DMS79 treated with DMSO at 0.1 percent for 48 hours (cell line): ENCODE measurements around the gene TMED6.
A peak's percentile ranks its signal among the peaks of the same experiment; 100 is the strongest.

Experiments
- DNase-seq: peaks from one replicate; lab custom pipeline; 2025; lab: John Stamatoyannopoulos, UW

TMED6 gene

DNA sequence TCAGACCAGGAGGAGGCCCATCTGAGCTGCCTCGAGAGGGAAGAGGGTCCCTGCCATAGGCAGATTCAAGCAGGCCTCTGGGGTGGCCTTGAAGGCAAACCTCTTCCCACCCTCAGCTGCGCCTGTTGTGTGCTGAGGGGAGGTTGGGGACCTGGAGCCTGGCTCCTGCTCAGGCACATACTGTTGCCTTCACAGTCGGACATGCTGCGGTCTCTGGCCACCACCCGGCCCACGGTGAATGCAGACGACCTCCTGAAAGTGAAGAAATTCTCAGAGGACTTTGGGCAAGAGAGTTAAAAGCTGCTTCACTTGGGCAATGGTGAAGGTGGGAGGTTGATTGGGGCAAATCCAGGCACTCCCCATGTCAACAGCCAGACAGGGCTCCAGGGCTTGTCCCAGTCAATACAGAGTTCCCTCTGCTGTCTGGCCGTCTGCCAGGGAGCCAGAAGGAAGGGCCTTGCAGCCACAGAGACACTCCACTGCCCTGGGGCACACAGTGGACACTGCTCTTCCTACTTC, 27.5 kb downstream of the TMED6 start:
- no peak for DNase-seq

DNA sequence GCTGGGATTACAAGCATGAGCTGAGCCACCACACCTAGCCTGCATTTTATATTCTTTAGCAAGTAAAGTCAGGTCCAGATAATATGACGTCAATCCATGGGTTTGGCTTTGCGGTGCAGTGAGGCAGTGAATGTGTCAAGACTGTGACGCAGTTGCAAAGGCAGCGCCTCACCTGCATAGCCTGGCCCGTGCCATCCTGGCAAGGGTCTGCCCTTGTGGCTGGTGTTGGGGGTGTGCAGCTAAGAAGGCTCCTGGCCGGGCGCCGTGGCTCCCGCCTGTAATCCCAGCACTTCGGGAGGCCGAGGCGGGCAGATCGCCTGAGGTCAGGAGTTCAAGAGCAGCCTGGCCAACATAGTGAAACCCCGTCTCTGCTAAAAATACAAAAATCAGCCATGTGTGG, 28.2 kb downstream of the TMED6 start:
- DNase-seq = no peak

DNA sequence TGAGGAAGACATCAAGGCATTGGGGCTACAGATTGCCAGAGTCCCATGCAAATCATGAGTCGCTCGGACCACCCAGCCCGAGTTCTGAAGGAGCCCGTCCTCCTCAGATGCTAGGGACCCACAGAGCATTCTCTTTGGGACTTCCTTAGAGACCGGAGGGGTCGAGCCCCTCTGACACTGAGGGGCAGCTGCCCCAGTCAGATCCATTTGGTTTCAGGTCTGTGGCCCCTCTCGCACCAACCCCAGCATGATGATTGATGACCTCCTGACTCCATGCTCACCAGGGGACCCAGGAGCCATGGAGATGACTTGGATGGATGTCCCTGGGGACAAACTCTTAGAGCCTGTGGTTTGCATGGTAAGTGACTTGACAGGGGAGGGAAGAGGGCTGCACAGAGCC, 29.2 kb downstream of the TMED6 start:
- no peak for DNase-seq

DNA sequence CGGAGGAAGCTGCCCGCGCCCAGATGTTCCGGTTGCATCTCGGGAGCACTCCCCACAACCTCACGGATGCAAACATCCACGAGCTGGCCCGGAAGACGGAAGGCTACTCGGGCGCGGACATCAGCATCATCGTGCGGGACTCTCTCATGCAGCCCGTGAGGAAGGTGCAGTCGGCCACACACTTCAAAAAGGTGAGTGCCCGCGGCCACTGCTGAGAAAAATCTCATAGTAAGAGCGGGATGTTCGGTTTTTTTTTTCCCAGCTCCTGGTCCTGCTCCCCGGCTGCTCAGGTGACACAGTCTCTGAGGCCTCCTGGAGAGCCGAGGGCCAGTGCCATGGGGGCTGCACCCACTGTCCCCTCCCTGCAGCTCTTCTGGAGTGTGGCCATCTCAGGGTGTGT, 30.5 kb downstream of the TMED6 start:
- no peak for DNase-seq

DNA sequence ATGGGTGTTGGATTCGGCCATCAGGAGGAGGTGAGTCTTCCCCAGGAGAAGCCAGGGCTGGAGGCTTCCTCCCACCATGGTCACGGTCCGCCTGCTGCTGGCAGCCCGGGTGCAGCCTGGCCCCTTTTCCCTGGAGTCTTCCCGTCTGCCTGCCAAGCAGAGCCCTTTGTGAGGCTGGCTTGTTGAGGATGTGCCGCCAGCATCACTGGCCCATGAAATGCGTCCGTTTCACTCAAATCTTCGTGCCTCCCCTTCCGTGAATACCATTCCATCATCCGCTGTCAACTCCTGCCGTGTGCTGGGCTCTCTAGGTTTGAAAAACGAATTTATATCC, 30.9 kb downstream of the TMED6 start:
- DNase-seq = no peak

DNA sequence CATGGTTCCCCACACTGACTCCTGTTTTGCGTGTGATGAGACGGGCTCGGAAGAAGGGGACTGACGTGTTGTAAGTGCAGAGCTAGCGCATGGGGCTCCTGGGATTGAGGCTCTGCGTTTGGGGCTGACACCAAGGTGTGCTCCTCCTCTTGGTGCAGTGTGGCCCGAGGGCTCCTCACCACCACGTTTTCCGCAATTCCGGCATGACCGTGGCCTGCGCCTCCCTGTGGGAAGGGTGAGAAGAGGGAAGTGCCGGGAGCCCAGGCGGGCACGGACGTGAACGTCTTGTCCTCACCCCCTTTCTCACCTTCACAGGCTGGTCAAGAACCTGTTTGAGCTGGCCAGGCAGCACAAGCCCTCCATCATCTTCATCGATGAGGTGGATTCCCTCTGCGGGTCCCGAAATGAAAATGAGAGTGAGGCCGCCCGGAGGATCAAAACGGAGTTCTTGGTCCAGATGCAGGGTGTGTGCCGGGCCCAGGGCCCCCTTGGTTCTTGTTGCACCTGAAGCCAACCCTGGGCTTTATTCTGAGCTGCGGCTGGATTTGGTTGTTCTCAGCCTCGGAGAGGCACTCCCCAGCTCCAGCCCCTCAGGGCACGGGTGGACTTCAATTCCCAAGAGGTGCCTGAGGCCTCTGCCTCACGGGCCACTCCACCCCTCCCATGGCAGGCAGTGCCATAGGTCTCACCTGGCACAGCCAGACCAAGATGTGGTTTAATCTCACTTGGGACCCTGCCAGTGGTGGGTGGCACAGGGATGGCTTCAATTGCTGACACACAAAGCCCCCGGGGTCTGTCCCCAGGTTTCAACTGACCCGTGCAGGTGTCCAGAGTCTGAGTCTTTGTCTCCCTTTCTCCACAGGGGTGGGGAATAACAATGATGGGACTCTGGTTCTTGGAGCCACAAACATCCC, 31.5 kb downstream of the TMED6 start:
- no peak for DNase-seq

DNA sequence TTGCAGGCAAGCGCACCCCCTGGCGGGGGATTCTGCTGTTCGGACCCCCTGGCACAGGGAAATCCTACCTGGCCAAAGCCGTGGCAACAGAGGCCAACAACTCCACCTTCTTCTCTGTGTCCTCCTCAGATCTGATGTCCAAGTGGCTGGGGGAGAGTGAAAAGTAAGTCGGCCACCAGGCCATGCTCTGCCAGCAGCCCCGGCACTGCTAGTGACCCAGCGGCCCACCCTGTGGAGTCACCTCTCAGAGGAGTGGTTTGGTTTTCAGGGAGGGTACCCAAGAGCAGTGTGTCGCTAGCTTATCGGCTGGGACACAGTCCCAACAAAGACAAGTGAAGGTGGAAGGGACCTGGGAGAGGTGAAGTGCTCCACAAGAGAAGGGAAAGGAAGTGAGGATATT, 32.2 kb downstream of the TMED6 start:
- no peak for DNase-seq

DNA sequence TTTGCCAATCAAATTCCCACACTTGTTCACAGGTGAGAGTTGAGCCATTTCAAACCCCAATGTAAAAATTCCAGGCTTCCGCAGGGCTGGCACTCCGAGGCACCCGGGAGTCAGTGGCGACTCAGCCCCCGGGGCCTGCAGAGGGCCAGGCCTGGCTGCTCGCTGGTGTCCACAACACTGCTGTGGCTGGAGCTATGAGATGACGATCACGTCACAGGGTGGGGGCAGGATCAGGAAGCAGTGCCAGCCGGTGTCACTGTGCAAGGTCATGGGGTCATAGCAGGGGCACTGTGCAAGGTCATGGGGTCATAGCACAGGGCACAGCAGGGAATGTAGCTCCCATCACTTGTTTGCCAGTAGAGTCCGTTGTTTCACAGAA, 32.7 kb downstream of the TMED6 start:
- no peak for DNase-seq

DNA sequence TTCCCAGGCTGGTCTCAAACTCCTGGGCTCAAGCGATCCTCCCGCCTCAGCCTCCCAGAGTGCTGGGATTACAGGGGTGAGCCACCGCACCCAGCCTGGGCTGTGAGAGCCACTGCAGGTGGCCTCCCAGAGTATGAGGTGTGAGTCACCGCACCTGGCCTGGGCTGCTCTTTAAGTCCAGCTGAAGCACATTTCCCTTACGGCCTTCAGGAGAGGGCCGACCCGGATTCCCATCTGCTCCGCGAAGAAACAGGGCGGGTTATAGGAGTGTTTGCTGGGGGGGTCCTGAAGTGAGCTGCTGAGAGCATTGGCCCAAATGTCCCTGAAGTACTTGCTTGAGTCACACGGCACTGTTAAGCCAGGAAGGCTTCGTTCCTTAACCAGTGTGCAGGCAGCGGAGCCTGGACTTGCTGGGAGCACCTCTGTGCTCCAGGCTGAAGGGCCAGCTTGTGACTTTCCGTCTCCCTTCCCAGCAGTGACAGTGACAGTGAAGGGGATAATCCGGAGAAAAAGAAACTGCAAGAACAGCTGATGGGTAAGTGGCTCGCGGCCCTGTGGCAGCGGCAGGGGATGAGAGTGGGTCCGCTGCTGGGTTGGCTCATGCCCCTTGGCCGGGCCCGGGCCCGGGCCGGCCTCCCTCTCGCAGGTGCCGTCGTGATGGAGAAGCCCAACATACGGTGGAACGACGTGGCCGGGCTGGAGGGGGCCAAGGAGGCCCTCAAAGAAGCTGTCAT, 33.2 kb downstream of the TMED6 start:
- DNase-seq = no peak

DNA sequence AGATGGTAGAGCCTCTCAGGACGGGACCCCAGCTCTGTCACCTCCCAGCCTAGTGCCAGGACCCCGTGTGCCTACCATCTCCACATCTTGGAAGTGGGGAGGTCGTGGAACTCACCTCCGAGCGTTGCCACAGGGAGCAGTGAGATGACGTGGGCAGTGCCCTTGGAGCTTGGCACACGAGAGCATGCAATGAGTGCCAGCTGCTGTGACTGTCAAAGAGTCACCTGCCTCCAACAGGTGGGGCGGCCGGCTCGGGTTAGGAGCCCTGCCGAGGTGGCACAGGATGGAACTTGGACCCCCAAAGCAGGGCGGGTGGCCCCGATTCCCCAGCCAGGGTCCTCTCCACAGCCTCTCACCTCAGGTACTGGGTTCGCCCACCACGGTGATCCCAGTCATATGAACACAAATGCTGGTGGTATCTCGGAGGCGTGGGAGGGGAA, 35.0 kb downstream of the TMED6 start:
- no peak for DNase-seq

DNA sequence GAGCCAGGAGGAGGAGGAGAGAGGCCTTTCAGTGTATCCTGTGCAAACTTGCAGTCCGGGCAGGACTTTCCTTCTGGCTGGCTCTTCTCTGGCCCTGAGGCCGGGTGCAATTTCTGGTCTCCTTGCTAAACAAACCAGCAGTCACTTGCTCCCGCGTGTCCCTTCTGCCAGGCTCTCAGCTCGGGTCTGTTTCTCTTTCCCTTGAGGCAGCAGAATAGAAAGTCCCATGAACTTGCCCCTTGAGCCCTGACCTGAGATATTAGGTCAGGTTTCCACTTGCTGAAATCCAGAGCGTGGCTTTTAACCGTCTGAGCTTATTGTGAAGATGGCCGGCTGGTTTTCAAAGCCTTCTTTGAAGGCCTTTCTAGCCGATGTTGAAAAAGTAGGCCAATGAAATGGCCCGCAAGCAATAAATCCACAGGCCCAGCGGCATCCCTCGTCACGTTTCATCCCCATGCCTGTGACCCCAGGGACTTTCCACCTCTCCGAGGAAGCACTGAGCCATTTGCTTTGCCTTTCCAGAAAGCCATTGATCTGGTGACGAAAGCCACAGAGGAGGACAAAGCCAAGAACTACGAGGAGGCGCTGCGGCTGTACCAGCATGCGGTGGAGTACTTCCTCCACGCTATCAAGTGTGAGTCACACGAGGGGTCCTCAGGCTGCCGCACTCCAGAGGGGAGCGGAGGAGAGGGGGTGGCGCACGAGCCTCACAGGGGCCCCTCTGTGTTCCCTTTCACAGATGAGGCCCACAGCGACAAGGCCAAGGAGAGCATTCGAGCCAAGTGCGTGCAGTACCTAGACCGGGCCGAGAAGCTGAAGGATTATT, 35.9 kb downstream of the TMED6 start:
- no peak for DNase-seq

DNA sequence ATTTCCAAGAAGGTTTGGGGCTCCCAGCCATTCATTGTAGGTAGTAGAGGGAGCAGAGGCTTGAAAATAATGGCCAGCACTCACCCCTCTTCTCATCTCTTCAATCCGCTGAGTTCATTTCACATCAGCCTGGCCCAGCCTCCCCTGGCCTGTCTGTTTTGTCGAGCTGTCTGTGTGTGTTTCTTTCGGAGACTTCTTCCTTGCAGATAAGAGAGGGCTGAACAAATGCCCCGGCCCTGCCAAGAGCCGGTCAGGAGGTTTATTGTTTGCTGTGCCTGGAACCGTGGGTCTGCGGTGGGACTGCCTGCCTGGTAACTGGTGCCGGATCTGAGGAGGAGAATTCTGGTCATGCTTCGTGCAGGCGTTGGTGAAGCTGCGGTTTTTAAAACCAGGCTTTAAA, 37.1 kb downstream of the TMED6 start:
- no peak for DNase-seq

DNA sequence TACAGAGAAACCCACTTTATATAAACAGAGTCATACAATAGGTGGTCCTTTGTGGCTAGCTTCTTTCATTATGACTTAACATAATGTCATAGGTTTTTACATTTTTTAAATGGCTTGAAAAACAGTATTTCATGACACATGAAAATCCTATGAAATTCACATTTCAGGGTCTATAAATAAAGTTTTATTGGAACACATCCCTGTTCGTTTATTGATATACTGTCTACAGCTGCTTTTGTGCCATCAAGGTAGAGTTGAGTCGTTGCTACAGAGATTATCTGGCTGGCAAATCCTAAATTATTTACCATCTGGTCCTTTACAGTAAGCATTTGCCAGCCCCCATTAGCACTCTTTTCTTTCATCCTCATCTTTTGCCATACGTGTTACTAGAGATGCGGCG, 38.1 kb downstream of the TMED6 start:
- DNase-seq = no peak

DNA sequence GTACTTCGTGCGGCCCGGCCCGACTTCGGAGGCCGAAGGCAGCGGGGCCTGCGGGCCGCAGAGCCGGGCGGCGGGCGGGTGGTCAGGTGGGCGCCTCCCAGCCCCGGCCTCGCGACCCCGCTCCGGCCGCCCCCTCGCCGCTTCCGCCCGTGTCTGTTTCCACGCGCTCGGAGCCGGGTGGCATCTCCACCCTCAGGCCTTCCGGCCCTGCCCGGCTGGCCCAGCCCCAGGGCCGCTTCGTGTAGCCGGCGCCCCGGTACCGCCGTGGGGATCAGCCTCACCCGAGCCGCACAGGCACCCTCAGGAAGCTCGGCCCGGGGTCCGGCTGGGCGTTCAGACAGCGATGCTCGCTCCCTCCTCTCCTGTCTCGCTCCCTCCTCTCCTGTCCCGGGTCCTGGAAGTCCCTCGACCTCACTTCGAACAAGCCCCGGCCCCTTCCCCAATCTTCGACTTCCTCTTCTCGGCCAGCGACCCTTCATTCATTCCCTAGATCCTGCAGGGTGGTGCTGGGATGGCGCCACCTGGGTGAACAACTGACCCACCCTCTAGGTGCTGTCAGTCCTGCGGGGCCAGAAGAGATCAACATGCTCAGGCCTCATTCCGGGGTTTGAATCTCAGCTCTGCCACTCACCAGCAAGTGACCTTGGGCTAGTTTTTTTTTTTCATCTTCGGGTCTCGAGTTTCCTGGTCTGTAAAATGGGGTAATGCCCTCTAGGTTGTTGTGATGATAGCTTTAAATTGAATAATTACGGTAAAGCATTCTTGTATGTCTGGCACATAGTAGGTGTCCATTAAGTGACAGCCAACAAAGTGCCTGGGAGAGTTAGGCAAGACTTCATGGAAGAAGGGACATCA, 39.8 kb downstream of the TMED6 start:
- no peak for DNase-seq

DNA sequence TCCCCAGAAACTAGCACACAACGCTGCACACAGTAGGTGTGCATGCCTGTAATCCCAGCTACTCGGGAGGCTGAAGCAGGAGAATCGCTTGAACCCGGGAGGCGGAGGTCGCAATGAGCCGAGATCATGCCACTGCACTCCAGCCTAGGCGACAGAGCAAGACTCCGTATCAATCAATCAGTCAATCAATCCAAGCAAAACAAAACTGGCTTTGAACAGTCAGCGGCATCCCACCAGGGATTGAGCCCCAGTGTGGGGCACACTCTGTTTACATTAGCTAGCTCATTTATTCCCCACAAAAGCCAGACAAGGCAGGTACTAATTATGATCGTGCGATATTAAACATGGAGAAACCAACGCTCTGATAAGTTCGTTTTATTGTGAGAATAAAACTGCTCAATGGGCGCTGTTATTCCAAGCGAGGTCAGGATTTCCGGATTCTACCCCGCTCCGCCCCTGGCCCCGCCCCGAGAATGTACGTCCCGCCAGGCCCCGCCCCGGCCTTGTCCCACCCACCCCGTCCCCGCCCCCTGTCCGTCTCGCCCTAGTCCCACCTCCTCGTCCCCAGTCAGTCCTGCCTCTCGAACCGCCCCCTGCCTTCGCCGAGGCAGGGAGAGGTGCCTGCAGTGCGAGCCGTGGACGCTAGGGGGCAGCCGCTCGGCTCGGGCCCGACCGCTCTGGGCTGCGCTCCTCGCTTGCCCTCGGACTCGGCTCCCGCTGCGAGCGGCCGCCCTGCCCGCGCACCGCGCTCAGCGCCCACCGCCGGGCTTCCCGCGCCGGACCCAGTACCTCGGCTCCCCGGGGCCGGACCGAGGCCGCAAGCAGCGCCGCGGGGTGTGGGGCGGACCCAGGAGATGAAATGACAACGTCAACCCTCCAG, 40.7 kb downstream of the TMED6 start, which contains the start of gene VPS4A:
Gene VPS4A (plus strand): TSS at position 698 of the 880 bp plus-strand sequence. CDS start 162 bp downstream, at position 860.
- DNase-seq = peak; percentile 80

DNA sequence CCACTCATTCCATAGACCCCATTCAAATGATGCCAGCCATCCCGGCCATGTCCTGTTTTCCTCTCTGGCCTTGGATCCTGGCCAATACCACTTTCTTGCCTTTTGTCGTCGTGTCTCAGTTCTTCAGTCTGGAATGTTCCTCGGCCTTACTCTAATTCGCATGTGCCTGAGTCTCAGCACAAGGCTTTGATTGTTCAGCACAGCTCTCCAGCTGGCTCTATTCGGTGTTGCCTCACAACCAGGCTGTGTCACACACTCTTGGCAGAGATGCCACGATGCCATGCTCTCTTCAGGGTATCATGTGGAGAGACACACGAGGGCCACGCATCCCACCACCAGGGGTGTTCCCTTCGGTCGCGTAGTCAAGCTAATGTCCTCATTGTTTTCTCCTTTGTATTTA, 42.3 kb downstream of the TMED6 start:
- no peak for DNase-seq

DNA sequence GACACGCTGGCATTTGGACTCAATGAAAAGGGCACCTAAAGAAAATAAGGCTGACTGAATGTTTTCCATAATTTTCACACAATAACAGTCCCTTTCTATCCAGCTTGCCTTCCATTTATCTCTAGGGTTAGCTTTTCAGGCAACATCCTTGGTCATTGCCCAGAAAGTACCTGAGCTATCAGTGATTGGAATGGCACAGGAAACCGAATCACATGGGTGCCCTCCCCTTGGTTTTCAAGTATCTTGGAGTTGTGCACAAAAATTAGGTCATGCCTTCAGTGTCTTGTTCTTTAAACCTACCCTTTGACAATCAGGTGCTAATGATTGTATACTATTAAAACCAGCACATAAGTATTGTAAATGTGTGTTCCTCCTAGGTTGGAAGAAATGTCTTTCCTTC, 43.7 kb downstream of the TMED6 start:
- no peak for DNase-seq

DNA sequence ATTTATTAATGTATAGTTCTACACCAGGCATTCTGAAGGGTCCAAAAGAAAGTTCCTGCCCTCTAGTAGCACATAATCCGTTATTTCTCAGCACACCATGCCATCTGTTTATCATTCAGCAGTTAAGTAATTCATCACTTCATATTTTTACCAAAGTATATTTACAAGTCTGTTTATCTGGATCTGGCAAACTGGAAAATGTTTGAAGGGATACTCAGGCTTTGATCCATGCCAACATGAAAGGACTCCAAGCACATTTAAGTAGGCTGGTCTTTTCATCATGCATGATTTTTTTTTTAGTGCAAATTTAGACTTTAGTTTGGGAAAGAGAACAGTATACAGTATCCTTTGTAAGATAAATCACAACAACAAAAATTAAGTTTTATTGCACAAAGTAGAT, 44.5 kb downstream of the TMED6 start:
- DNase-seq = no peak

DNA sequence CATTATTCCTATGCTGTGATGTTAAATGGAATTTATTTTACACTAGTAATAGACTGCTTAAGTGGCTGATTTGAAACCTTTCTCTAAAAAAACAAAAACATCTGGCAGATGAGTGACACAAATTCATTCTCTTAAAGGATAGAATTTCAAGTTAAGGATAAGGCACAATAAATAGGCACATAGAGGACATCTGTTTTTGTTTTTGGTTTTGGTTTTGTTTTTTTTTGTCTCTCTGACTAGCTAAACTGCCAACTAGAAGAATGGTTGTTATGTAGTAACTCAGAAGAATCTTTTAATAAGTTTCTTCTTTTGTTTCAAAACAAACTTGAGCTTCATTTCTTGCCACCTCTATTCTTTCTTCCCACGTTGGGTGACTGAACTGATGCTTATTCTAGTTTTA, 45.6 kb downstream of the TMED6 start:
- DNase-seq = no peak

DNA sequence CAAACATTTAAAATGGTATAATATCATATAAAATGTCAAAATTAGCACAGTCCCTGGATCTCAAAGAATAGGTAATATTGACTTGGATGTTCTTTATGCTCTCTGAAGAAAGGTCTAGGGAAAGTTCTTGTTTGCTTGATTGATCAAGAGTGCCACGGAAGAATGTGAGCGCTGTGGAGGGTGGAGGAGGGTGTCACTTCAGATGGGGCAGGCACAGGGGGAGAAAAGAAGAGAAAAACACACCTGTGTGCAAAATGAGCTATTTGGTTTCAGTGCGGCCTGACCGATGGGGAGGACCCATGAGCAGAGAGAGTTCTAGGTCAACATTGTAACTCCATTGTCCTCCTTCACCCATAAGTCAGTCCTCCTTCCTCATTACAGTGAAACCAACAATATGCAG, 49.3 kb downstream of the TMED6 start:
- no peak for DNase-seq
